Kidney (tissue), 14 donors: ENCODE data around the gene KLHDC7B. TPM values are rescaled to one million over a fixed set of nuclear protein-coding genes. Genes with fewer than 3 reads are reported as not detected.
A peak's percentile ranks its signal among the peaks of the same experiment; 100 is the strongest.
"Not testable (repeated sequence)": the region's sequence is repeated elsewhere in the genome, so short reads cannot be mapped to it uniquely, and the experiment has no call there.

Experiments used
- DNase-seq, 5 donors: peaks; one replicate each; pipeline ENCODE4 v3.0.0-alpha.2; 2013 to 2020
- FAIRE-seq: peaks from 2 replicates; lab custom pipeline; 2012; peaks lifted over from hg19 to GRCh38; lab: Jason Lieb, UNC
- H3K27ac ChIP-seq, 2 donors: one replicate each; pipeline ENCODE4 v1.7.0; 2013; ENCODE audit warnings: low read depth in 2 of 2, low read length in 2 of 2, inconsistent platforms in 1 of 2
- H3K27me3 ChIP-seq: one replicate; pipeline ENCODE4 v1.7.1; 2013; ENCODE audit warnings: low read length, inconsistent platforms; ENCODE audit not compliant: control insufficient read depth, insufficient read depth
- H3K36me3 ChIP-seq, 3 donors: one replicate each; pipeline versions ENCODE4 v1.7.0 to v1.7.1; 2013; ENCODE audit warnings: low read length in 3 of 3, control low read depth in 1 of 3, inconsistent platforms in 1 of 3; ENCODE audit not compliant: insufficient read depth in 3 of 3, control insufficient read depth in 2 of 3
- H3K4me1 ChIP-seq, 3 donors: one replicate each; pipeline versions ENCODE4 v1.7.0 to v1.7.1; 2013; ENCODE audit warnings: low read length in 3 of 3, inconsistent platforms in 1 of 3, low read depth in 1 of 3; ENCODE audit not compliant: control insufficient read depth in 2 of 3, insufficient read depth in 2 of 3
- H3K4me3 ChIP-seq, 3 donors: one replicate each; pipeline versions ENCODE4 v1.7.0 to v1.8.1; 2013; ENCODE audit warnings: low read length in 3 of 3, control low read depth in 1 of 3, inconsistent platforms in 1 of 3
- H3K9ac ChIP-seq, 3 donors: one replicate each; pipeline versions ENCODE4 v1.7.0 to v1.7.1; 2013; ENCODE audit warnings: low read length in 3 of 3, control low read depth in 1 of 3, inconsistent platforms in 1 of 3
- H3K9me3 ChIP-seq, 3 donors: one replicate each; pipeline versions ENCODE4 v1.7.0 to v1.7.1; 2013; ENCODE audit warnings: low read length in 3 of 3, control low read depth in 1 of 3, inconsistent platforms in 1 of 3; ENCODE audit not compliant: control insufficient read depth in 2 of 3, insufficient read depth in 1 of 3
- CTCF ChIP-seq: IDR thresholded peaks from 3 replicates; pipeline ENCODE4 v1.5.1; 2012; ENCODE audit warnings: mild to moderate bottlenecking, moderate library complexity, borderline replicate concordance; ENCODE audit not compliant: insufficient read depth; ENCODE audit errors: extremely low read depth
- intact Hi-C: fragments of 100-400 bp; cut with DNase I; formaldehyde crosslinking; loops from one replicate; pipeline ENCODE4 v1.11.1; 2022
- polyA plus RNA-seq: library from polyadenylated mRNA; stranded (reverse); fragments of 350-450 nt; fragmentation: Illumina TruSeq; extraction: RNeasy Lipid Tissue Mini Kit (QIAGEN cat#74804); gene quantifications from one replicate; pipeline ENCODE4 v1.2.3, GENCODE V29; 2014; ENCODE audit warnings: low read depth, low replicate concordance; ENCODE audit not compliant: insufficient read depth
- total RNA-seq: library from RNA; stranded (reverse); fragmentation: NEBNext Ultra II Directional; extraction: Animal tissue kit (Norgen Biotek cat#: 25700); gene quantifications from one replicate; pipeline ENCODE4 v1.2.1, GENCODE V29; 2021
- donor health status: control.
- donor health status: control.
- donor health status: control.
- donor health status: control.
- donor health status: control.
- donor health status: DM: yes; HTN: yes; CAD: no.
- donor health status: Normal renal cell carcinoma (clear cell type).

The KLHDC7B gene
- total and polyA plus RNA-seq, 2 donors from 2014 or later = 1.4 to 16.1 TPM

DNA sequence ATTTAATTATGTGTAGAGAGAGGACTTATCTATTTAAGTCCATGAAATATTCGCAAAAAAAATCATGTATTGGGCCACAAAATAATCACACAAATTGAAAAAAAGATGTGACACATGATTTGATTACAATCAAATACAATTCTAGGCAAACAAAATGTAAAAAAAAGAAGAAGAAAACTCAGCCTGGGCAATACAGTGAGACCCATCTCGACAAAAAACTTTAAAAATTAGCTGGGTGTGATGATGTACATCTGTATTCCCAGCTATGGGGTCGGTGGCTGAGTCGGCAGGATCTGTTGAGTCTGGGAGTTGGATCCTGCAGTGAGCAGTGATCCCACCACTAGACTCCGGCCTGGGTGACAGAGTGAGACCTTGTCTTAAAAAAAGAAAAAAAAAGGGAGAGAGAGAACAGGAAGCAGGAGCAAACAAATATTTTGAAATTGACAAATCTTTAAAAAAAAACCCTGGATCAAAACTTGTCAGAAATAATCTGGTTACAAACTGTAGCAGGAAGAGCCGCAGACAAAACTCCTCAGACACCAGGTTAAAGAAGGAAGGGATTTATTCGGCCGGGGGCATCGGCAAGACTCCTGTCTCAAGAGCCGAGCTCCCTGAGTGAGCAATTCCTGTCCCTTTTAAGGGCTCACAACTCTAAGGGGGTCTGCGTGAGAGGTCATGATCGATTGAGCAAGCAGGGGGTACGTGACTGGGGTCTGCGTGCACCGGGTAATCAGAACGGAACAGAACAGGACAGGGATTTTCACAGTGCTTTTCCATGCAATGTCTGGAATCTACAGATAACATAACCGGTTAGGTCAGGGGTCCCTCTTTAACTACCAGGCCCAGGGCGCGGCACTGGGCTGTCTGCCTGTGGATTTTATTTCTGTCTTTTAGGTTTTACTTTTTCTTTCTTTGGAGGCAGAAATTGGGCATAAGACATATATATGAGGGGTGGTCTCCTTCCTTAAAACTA, 12.6 kb upstream of the KLHDC7B start:
- Histone ChIP-seq H3K4me1 (peaks cover 0 to 8% (median 0%) of the 10 kb centered on the region in 3 donors), H3K36me3 (no peaks in the 10 kb centered on the region), H3K4me3 (no peak overlapping the region), H3K27ac (no peak overlapping the region), H3K9ac (no peak overlapping the region), H3K9me3 (no peaks in the 10 kb centered on the region), H3K27me3 (peaks cover 7% of the 10 kb centered on the region)
- FAIRE-seq (no peak), DNase-seq (peak in 2 of 5 donors; percentile 38 to 41)
- intact Hi-C loops = no loop called here
- TF ChIP-seq CTCF = no peak

GRCh38 chr22:50533856-50534711, 11.6 kb upstream of the KLHDC7B start:
- peak in 1 of 5 donors; percentile 85 for DNase-seq
- H3K4me3 ChIP-seq, H3K36me3 ChIP-seq, H3K9ac ChIP-seq, H3K27me3 ChIP-seq, intact Hi-C loops, H3K9me3 ChIP-seq, FAIRE-seq, H3K27ac ChIP-seq, H3K4me1 ChIP-seq: not testable (repeated sequence)

DNA sequence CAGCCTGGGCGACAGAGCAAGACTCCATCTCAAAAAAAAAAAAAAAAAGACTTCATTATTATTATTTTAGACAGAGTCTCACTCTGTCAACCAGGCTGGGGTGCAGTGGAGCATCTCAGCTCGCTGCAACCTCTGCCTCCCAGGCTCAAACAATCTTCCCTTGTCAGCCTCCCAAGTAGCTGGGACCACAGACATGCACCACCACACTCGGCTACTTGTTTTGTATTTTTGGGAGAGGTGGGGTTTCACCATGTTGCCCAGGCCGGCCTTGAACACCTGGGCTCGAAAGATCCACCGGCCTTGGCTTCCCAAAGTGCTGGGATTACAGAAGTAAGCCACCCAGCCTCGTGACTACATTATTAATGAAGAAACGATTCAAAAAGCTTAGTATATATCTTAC, 10.6 kb upstream of the KLHDC7B start:
- no peaks in the 10 kb centered on the region for H3K36me3 ChIP-seq
- no peak for TF ChIP-seq CTCF
- intact Hi-C loops = no loop called here
- H3K9ac ChIP-seq = no peak overlapping the region
- peaks cover 0 to 10% (median 4%) of the 10 kb centered on the region in 3 donors for H3K4me1 ChIP-seq
- H3K4me3 ChIP-seq = no peak overlapping the region
- FAIRE-seq = no peak
- no peaks in the 10 kb centered on the region for H3K9me3 ChIP-seq
- peaks cover 5% of the 10 kb centered on the region for H3K27me3 ChIP-seq
- DNase-seq = no peak
- no peak overlapping the region for H3K27ac ChIP-seq
